ENCODE results near the gene MYO15B.

- no peak for TF ChIP-seq TAF1 (IDR thresholded peaks at IDR 0.05; ENCODE audit: borderline replicate concordance, low read depth, low read length)
- TF ChIP-seq POLR2A (IDR thresholded peaks at IDR 0.05; ENCODE audit: low read depth, low read length) = no peak
- TF ChIP-seq POLR2AphosphoS5 (IDR thresholded peaks at IDR 0.05; ENCODE audit: low read depth, low read length) = no peak
These were observed 8.9 kb downstream of the MYO15B start for GRCh38 chr17:75596320-75597087.
